SU-DHL-6 (cell line): ENCODE measurements around the gene MASP1.

Experiments used
- CTCF ChIP-seq: fragments of 200-600 bp; sonication (generic); IDR thresholded peaks from one replicate; pipeline ENCODE4 v1.5.1; 2017; ENCODE audit warnings: antibody characterized with exemption, mild to moderate bottlenecking, low read length, moderate library complexity; ENCODE audit not compliant: insufficient read depth, poor library complexity, severe bottlenecking
- EZH2phosphoT487 ChIP-seq: fragments of 200-600 bp; sonication (generic), shearing (Covaris generic); conservative IDR thresholded peaks from 2 replicates; pipeline ENCODE4 v1.6.1; 2018; ENCODE audit warnings: mild to moderate bottlenecking, antibody characterized with exemption, low read length, moderate library complexity, mixed read lengths

- TF ChIP-seq CTCF (no peak), EZH2phosphoT487 (no peak)
These were observed 39.2 kb downstream of the MASP1 start for GRCh38 chr3:187252311-187252710.
